GM23338 (cell line): ENCODE data around the gene SLC35F1. TPM values are rescaled to one million over a fixed set of nuclear protein-coding genes. Genes with fewer than 3 reads are reported as not detected.

ENCODE experiments used
- ATAC-seq: fragments of 200-7000 bp; cut with Tn5 transposase; 3 replicates; pipeline ENCODE4 v1.9.1; 2020
- DNase-seq: peaks from one replicate; pipeline ENCODE4 v3.0.0-alpha.2; 2015; ENCODE audit warnings: low spot score
- H2AFZ ChIP-seq: fragments of 200-600 bp; sonication (generic); 2 replicates; pipeline ENCODE4 v1.8.0; 2016; ENCODE audit warnings: antibody characterized with exemption, mild to moderate bottlenecking, moderate library complexity
- H3F3A ChIP-seq: fragments of 200-600 bp; sonication (generic); replicated peaks from 2 replicates; pipeline ENCODE4 v1.8.0; 2017; ENCODE audit warnings: antibody characterized with exemption, mixed run types, low read depth
- H3K27ac ChIP-seq: fragments of 200-600 bp; sonication (generic); 2 replicates; pipeline ENCODE4 v1.6.1; 2016; ENCODE audit warnings: low read depth
- H3K27me3 ChIP-seq: fragments of 200-600 bp; sonication (generic); 2 replicates; pipeline ENCODE4 v1.8.0; 2016; ENCODE audit warnings: mild to moderate bottlenecking, mixed run types, moderate library complexity; ENCODE audit not compliant: insufficient read depth
- H3K36me3 ChIP-seq: fragments of 200-600 bp; sonication (generic); 2 replicates; pipeline ENCODE4 v1.8.0; 2016; ENCODE audit warnings: mild to moderate bottlenecking; ENCODE audit not compliant: insufficient read depth
- H3K4me1 ChIP-seq: fragments of 200-600 bp; sonication (generic); 2 replicates; pipeline ENCODE4 v1.8.0; 2016; ENCODE audit warnings: mild to moderate bottlenecking, moderate library complexity; ENCODE audit not compliant: insufficient read depth
- H3K4me2 ChIP-seq: fragments of 200-600 bp; sonication (generic); 2 replicates; pipeline ENCODE4 v1.7.1; 2017; ENCODE audit warnings: mixed run types
- H3K4me3 ChIP-seq: fragments of 200-600 bp; sonication (generic); 2 replicates; pipeline ENCODE4 v1.6.1; 2016; ENCODE audit warnings: mixed run types
- H3K79me2 ChIP-seq: fragments of 200-600 bp; sonication (generic); replicated peaks from 2 replicates; pipeline ENCODE4 v1.8.0; 2017; ENCODE audit warnings: mild to moderate bottlenecking; ENCODE audit not compliant: insufficient read depth
- H3K9me2 ChIP-seq: fragments of 200-600 bp; sonication (generic); 2 replicates; pipeline ENCODE4 v1.8.0; 2017; ENCODE audit not compliant: insufficient read depth
- H4K20me1 ChIP-seq: fragments of 200-600 bp; sonication (generic); replicated peaks from 2 replicates; pipeline ENCODE4 v1.8.0; 2017; ENCODE audit warnings: mild to moderate bottlenecking; ENCODE audit not compliant: insufficient read depth
- H3K27ac Mint-ChIP-seq: 2 replicates; pipeline ENCODE4 v1.8.0; 2020; ENCODE audit warnings: inconsistent platforms, mild to moderate bottlenecking, moderate library complexity, mixed read lengths
- H3K27me3 Mint-ChIP-seq: 3 replicates; pipeline ENCODE4 v1.8.0; 2022; ENCODE audit warnings: low read depth, mild to moderate bottlenecking, moderate library complexity, mixed read lengths, inconsistent platforms; ENCODE audit not compliant: insufficient read depth, poor library complexity
- H3K36me3 Mint-ChIP-seq: 3 replicates; pipeline ENCODE4 v1.8.0; 2021; ENCODE audit warnings: low read depth, mild to moderate bottlenecking, inconsistent platforms, moderate library complexity, mixed read lengths
- H3K4me1 Mint-ChIP-seq: 3 replicates; pipeline ENCODE4 v1.8.0; 2020; ENCODE audit warnings: mild to moderate bottlenecking, inconsistent platforms, mixed read lengths
- H3K4me3 Mint-ChIP-seq: 3 replicates; pipeline ENCODE4 v1.8.0; 2021; ENCODE audit warnings: moderate library complexity, mild to moderate bottlenecking, inconsistent platforms, mixed read lengths
- H3K9me3 Mint-ChIP-seq: 3 replicates; pipeline ENCODE4 v1.8.0; 2020; ENCODE audit warnings: moderate library complexity, mild to moderate bottlenecking, inconsistent platforms, mixed read lengths
- CREB1 ChIP-seq: fragments of 250-450 bp; sonication (Bioruptor Pico); IDR thresholded peaks from 2 replicates; pipeline ENCODE4 v1.5.0; 2020; ENCODE audit warnings: low read depth, mild to moderate bottlenecking, moderate library complexity
- CTCF ChIP-seq, 2 experiments: fragments of 200-600 bp in 1 of 2; sonication (generic) in 1 of 2; conservative IDR thresholded peaks; 2 replicates each; pipeline versions ENCODE4 v1.5.1 to v1.6.1; 2016 to 2017; ENCODE audit warnings: antibody characterized with exemption in 2 of 2, low read depth in 2 of 2, mild to moderate bottlenecking in 2 of 2, moderate library complexity in 1 of 2
- EZH2 ChIP-seq: fragments of 200-600 bp; sonication (generic); IDR thresholded peaks from one replicate; pipeline ENCODE4 v1.8.0; 2017; ENCODE audit warnings: antibody characterized with exemption, mild to moderate bottlenecking, low read depth; ENCODE audit not compliant: unreplicated experiment
- EZH2phosphoT487 ChIP-seq: fragments of 200-600 bp; sonication (generic); IDR thresholded peaks from one replicate; pipeline ENCODE4 v1.8.1; 2018; ENCODE audit warnings: antibody characterized with exemption; ENCODE audit not compliant: unreplicated experiment
- JUNB ChIP-seq: IDR thresholded peaks from one replicate; pipeline ENCODE4 v1.6.1; 2016; ENCODE audit warnings: antibody characterized with exemption; ENCODE audit not compliant: unreplicated experiment
- NANOG ChIP-seq: IDR thresholded peaks from 2 replicates; pipeline ENCODE4 v1.6.1; 2016; ENCODE audit warnings: antibody characterized with exemption, borderline replicate concordance
- POLR2AphosphoS5 ChIP-seq: IDR thresholded peaks from 2 replicates; pipeline ENCODE4 v1.6.1; 2016; ENCODE audit warnings: antibody characterized with exemption, low read depth
- REST ChIP-seq: IDR thresholded peaks from one replicate; pipeline ENCODE4 v1.6.1; 2018; ENCODE audit warnings: antibody characterized with exemption; ENCODE audit not compliant: unreplicated experiment
- STAT1 ChIP-seq: IDR thresholded peaks from one replicate; pipeline ENCODE4 v1.6.1; 2016; ENCODE audit warnings: antibody characterized with exemption; ENCODE audit not compliant: unreplicated experiment
- ZNF114 ChIP-seq: fragments of 250-450 bp; sonication (Bioruptor Pico); IDR thresholded peaks from 2 replicates; pipeline ENCODE4 v1.5.0; 2020; ENCODE audit warnings: mild to moderate bottlenecking, moderate library complexity
- ZNF331 ChIP-seq: fragments of 250-450 bp; sonication (Bioruptor Pico); IDR thresholded peaks from 2 replicates; pipeline ENCODE4 v1.5.0; 2020; ENCODE audit warnings: low read depth, mild to moderate bottlenecking, moderate library complexity
- polyA plus RNA-seq: library from polyadenylated mRNA; unstranded; fragments of >200 nt; fragmentation: Nextera tagmentation; extraction: Ambion mirVana; gene quantifications from 2 replicates; pipeline ENCODE4 v1.2.1, GENCODE V29; 2016
- total RNA-seq: library from RNA; depleted of rRNA; stranded (reverse); fragments of >200 nt; shearing (Covaris generic); gene quantifications from 2 replicates; pipeline ENCODE4 v1.2.3, GENCODE V29; 2014
- TF ChIP-seq, protein P1 (sequence below): fragments of 250-450 bp; sonication (Bioruptor Pico); IDR thresholded peaks from 2 replicates; pipeline ENCODE4 v1.5.0; 2020; ENCODE audit warnings: mild to moderate bottlenecking, moderate library complexity
- TF ChIP-seq, protein P2 (sequence below): IDR thresholded peaks from 2 replicates; pipeline ENCODE4 v1.6.1; 2016; ENCODE audit warnings: antibody characterized with exemption

Gene SLC35F1
- total and polyA plus RNA-seq, 2 experiments from 2014 or later: 3.0 to 10.3 TPM

DNA sequence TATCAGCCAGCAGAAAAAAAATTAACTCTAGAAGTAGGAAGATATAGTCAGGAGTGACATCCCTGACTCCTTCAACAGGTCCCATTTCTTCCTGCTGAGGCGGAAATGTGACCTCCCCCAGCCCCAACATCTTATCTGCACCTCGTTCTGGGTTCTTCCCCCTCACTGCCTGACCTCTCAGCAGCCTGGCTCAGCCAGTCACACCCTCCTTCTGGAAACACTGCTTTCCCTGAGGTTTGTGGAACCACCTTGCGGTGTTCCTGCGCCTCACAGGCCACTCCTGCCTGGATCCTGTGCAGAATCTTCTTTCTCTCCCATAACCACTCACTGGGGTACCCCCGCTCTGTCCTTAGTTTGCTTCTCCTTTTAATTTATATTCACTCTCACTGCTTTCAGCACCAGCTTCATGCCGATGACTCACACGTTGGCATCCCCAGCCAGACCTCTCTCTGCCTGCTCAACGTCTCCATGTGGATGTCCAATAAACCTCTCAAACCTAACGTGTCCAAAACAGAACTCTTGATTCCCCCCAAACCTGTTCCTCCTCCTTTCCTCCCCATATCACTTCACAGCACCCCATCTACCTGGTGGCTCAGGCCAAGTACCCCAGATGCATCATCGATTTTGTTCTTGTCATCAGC lies 418.3 kb downstream of the SLC35F1 start:
- Histone ChIP-seq H4K20me1 (no peaks in the 10 kb centered on the region), H3K27me3 (no peaks in the 10 kb centered on the region), H3K27ac (no peak overlapping the region), H3K79me2 (no peaks in the 10 kb centered on the region), H3K4me3 (no peak overlapping the region), H3K36me3 (no peaks in the 10 kb centered on the region), H2AFZ (peak overlapping the region; percentile 38; the same call in 1 of the 2 replicates), H3K4me2 (no peak overlapping the region), H3K4me1 (peaks cover 6% of the 10 kb centered on the region; the same call in 1 of the 2 replicates), H3F3A (no peaks in the 10 kb centered on the region), H3K9me2 (0 out of 2 replicates have a peak, but pooled peaks cover 15% of the 10 kb centered on the region)
- no peak overlapping the region for H3K27ac Mint-ChIP-seq
- DNase-seq (no peak), ATAC-seq (no peak)
- H3K4me3 Mint-ChIP-seq: no peak overlapping the region
- no peak for TF ChIP-seq EZH2
- no peak for TF ChIP-seq JUNB
- no peak for TF ChIP-seq ZNF331 (CRISPR knock-in tag)
- TF ChIP-seq, protein P1, sequence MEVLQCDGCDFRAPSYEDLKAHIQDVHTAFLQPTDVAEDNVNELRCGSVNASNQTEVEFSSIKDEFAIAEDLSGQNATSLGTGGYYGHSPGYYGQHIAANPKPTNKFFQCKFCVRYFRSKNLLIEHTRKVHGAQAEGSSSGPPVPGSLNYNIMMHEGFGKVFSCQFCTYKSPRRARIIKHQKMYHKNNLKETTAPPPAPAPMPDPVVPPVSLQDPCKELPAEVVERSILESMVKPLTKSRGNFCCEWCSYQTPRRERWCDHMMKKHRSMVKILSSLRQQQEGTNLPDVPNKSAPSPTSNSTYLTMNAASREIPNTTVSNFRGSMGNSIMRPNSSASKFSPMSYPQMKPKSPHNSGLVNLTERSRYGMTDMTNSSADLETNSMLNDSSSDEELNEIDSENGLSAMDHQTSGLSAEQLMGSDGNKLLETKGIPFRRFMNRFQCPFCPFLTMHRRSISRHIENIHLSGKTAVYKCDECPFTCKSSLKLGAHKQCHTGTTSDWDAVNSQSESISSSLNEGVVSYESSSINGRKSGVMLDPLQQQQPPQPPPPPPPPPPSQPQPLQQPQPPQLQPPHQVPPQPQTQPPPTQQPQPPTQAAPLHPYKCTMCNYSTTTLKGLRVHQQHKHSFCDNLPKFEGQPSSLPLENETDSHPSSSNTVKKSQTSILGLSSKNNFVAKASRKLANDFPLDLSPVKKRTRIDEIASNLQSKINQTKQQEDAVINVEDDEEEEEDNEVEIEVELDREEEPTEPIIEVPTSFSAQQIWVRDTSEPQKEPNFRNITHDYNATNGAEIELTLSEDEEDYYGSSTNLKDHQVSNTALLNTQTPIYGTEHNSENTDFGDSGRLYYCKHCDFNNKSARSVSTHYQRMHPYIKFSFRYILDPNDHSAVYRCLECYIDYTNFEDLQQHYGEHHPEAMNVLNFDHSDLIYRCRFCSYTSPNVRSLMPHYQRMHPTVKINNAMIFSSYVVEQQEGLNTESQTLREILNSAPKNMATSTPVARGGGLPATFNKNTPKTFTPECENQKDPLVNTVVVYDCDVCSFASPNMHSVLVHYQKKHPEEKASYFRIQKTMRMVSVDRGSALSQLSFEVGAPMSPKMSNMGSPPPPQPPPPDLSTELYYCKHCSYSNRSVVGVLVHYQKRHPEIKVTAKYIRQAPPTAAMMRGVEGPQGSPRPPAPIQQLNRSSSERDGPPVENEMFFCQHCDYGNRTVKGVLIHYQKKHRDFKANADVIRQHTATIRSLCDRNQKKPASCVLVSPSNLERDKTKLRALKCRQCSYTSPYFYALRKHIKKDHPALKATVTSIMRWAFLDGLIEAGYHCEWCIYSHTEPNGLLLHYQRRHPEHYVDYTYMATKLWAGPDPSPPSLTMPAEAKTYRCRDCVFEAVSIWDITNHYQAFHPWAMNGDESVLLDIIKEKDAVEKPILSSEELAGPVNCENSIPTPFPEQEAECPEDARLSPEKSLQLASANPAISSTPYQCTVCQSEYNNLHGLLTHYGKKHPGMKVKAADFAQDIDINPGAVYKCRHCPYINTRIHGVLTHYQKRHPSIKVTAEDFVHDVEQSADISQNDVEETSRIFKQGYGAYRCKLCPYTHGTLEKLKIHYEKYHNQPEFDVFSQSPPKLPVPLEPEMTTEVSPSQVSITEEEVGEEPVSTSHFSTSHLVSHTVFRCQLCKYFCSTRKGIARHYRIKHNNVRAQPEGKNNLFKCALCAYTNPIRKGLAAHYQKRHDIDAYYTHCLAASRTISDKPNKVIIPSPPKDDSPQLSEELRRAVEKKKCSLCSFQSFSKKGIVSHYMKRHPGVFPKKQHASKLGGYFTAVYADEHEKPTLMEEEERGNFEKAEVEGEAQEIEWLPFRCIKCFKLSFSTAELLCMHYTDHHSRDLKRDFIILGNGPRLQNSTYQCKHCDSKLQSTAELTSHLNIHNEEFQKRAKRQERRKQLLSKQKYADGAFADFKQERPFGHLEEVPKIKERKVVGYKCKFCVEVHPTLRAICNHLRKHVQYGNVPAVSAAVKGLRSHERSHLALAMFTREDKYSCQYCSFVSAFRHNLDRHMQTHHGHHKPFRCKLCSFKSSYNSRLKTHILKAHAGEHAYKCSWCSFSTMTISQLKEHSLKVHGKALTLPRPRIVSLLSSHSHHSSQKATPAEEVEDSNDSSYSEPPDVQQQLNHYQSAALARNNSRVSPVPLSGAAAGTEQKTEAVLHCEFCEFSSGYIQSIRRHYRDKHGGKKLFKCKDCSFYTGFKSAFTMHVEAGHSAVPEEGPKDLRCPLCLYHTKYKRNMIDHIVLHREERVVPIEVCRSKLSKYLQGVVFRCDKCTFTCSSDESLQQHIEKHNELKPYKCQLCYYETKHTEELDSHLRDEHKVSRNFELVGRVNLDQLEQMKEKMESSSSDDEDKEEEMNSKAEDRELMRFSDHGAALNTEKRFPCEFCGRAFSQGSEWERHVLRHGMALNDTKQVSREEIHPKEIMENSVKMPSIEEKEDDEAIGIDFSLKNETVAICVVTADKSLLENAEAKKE (CRISPR knock-in tag): no peak
- TF ChIP-seq ZNF114: no peak
- no peak for TF ChIP-seq EZH2phosphoT487
- TF ChIP-seq NANOG: no peak
- TF ChIP-seq CREB1 (CRISPR knock-in tag): no peak
- no peak for TF ChIP-seq CTCF (conservative IDR thresholded peaks at IDR 0.05; ENCODE audit: low read depth in 2 of 2)
- no peak for TF ChIP-seq REST
- TF ChIP-seq STAT1: no peak
- TF ChIP-seq, protein P2, sequence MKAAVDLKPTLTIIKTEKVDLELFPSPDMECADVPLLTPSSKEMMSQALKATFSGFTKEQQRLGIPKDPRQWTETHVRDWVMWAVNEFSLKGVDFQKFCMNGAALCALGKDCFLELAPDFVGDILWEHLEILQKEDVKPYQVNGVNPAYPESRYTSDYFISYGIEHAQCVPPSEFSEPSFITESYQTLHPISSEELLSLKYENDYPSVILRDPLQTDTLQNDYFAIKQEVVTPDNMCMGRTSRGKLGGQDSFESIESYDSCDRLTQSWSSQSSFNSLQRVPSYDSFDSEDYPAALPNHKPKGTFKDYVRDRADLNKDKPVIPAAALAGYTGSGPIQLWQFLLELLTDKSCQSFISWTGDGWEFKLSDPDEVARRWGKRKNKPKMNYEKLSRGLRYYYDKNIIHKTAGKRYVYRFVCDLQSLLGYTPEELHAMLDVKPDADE: no peak
- no peak for TF ChIP-seq POLR2AphosphoS5
- no peaks in the 10 kb centered on the region for H3K27me3 Mint-ChIP-seq
- no peaks in the 10 kb centered on the region for H3K9me3 Mint-ChIP-seq
- H3K4me1 Mint-ChIP-seq: peaks cover 16% of the 10 kb centered on the region
- H3K36me3 Mint-ChIP-seq: no peaks in the 10 kb centered on the region
